Right lobe of liver (tissue), 6 donors: Measurements from ENCODE around the gene EXT2. TPM values are rescaled to one million over a fixed set of nuclear protein-coding genes. Genes with fewer than 3 reads are reported as not detected.

Experiments used
- ATAC-seq, 4 donors: fragments of 200-7000 bp; cut with Tn5 transposase; one replicate each; pipeline ENCODE4 v1.9.1; 2020; ENCODE audit warnings: mild to moderate bottlenecking in 4 of 4, moderate library complexity in 4 of 4
- DNase-seq, 3 donors: peaks; one replicate each; pipeline ENCODE4 v3.0.0-alpha.2; 2020
- H3K27ac ChIP-seq, 3 donors: fragments of 200-600 bp; one replicate each; pipeline ENCODE4 v1.8.0; 2022
- H3K27me3 ChIP-seq, 2 donors: fragments of 200-600 bp; one replicate each; pipeline ENCODE4 v1.8.0; 2022
- H3K36me3 ChIP-seq, 4 donors: fragments of 200-600 bp; sonication (generic) in 1 of 4; one replicate each; pipeline versions ENCODE4 v1.5.1 to v1.8.0; 2017 to 2022; ENCODE audit warnings: control low read depth in 1 of 4
- H3K4me1 ChIP-seq, 4 donors: fragments of 200-600 bp; sonication (generic) in 1 of 4; one replicate each; pipeline versions ENCODE4 v1.5.1 to v1.8.0; 2017 to 2022; ENCODE audit warnings: control low read depth in 1 of 4
- H3K4me3 ChIP-seq, 3 donors: fragments of 200-600 bp; one replicate each; pipeline ENCODE4 v1.8.0; 2022
- H3K9me3 ChIP-seq, 4 donors: fragments of 200-600 bp; sonication (generic) in 1 of 4; one replicate each; pipeline versions ENCODE4 v1.5.1 to v1.8.0; 2017 to 2022; ENCODE audit warnings: control low read depth in 1 of 4
- CTCF ChIP-seq, 4 donors: fragments of 200-600 bp in 3 of 4; fragments of 450-650 bp in 1 of 4; IDR thresholded peaks; one replicate each; pipeline versions ENCODE4 v1.5.1 to v1.8.0; 2016 to 2022; ENCODE audit warnings: antibody characterized with exemption in 4 of 4, mild to moderate bottlenecking in 2 of 4
- POLR2A ChIP-seq: fragments of 450-650 bp; IDR thresholded peaks from one replicate; pipeline ENCODE4 v1.6.1; 2017; ENCODE audit warnings: antibody characterized with exemption, mild to moderate bottlenecking
- WGBS: methylation state at CpG from one replicate; pipeline ENCODE4 v1.1.6; 2018; ENCODE audit warnings: low coverage, low lambda C conversion rate; ENCODE audit not compliant: insufficient coverage; ENCODE audit errors: missing lambda C conversion rate; 5-methylcytosine and 5-hydroxymethylcytosine counted together
- intact Hi-C, 2 donors: fragments of 100-400 bp; cut with DNase I; formaldehyde crosslinking; loops; one replicate each; pipeline versions ENCODE4 v1.11.2 to v1.14.1; 2022
- total RNA-seq, 6 experiments: library from RNA; depleted of rRNA in 2 of 6; stranded (reverse); fragments of >200 nt in 2 of 6; fragmentation: NEBNext Ultra II Directional in 3 of 6; extraction: Animal tissue kit (Norgen Biotek cat#: 25700) in 3 of 6; gene quantifications; one replicate each; pipeline versions ENCODE4 v1.1.0 to v1.2.4, GENCODE V29; 2016 to 2023
- donor health status: DM: no; HTN: yes; CAD: no.
- donor health status: DM: no; HTN: no; CAD: no.
- donor health status: DM: no; HTN: no; CAD: no.
- donor health status: DM: no; HTN: yes; CAD: no.
- donor health status: DM: no; HTN: yes; CAD: no.

EXT2 gene
- total RNA-seq, 6 experiments from 2014 or later = 21.9 to 31.3 (median 26.9) TPM

GRCh38 chr11:44252999-44253602 is 157.6 kb downstream of the EXT2 start:
- 95% methylated on average over 2 of the region's 2 CpGs for WGBS
- peaks cover 0 to 2% (median 0%) of the 10 kb centered on the region in 4 donors for H3K9me3 ChIP-seq
- ATAC-seq (no peak), DNase-seq (no peak)
- H3K4me3 ChIP-seq = no peak overlapping the region
- intact Hi-C loops = no loop called here
- peaks cover 0 to 3% (median 0%) of the 10 kb centered on the region in 4 donors for H3K36me3 ChIP-seq
- H3K4me1 ChIP-seq = no peaks in the 10 kb centered on the region
- no peak overlapping the region for H3K27ac ChIP-seq
- H3K27me3 ChIP-seq = no peaks in the 10 kb centered on the region
- TF ChIP-seq POLR2A (no peak), CTCF (IDR thresholded peaks at IDR 0.05) (no peak)

- no peaks in the 10 kb centered on the region for H3K27me3 ChIP-seq
- H3K4me1 ChIP-seq = no peaks in the 10 kb centered on the region
- TF ChIP-seq POLR2A (no peak), CTCF (IDR thresholded peaks at IDR 0.05) (no peak)
- no peak for DNase-seq
- peak in 1 of 4 donors; percentile 24 for ATAC-seq
- H3K36me3 ChIP-seq = peaks cover 0 to 3% (median 0%) of the 10 kb centered on the region in 4 donors
- peaks cover 0 to 2% (median 0%) of the 10 kb centered on the region in 4 donors for H3K9me3 ChIP-seq
- no peak overlapping the region for H3K4me3 ChIP-seq
- intact Hi-C loops = no loop called here
- WGBS = 62% methylated on average over 6 of the region's 6 CpGs
- H3K27ac ChIP-seq = no peak overlapping the region
These were observed 160.1 kb downstream of the EXT2 start for GRCh38 chr11:44255406-44256071.

- 35% methylated on average over 4 of the region's 4 CpGs for WGBS
- peak in 2 of 3 donors; percentile 45 to 60 for DNase-seq
- Histone ChIP-seq H3K9me3 (peaks cover 0 to 2% (median 0%) of the 10 kb centered on the region in 4 donors), H3K27ac (no peak overlapping the region), H3K36me3 (peaks cover 0 to 3% (median 0%) of the 10 kb centered on the region in 4 donors), H3K4me3 (no peak overlapping the region), H3K4me1 (no peaks in the 10 kb centered on the region), H3K27me3 (no peaks in the 10 kb centered on the region)
- intact Hi-C loops = no loop called here
- no peak for TF ChIP-seq POLR2A
- ATAC-seq = peak; percentile 30 to 78 (median 54)
These were observed 161.3 kb downstream of the EXT2 start for GRCh38 chr11:44256673-44257291.

- no peaks in the 10 kb centered on the region for H3K9me3 ChIP-seq
- no peaks in the 10 kb centered on the region for H3K4me1 ChIP-seq
- intact Hi-C loops = no loop called here
- H3K36me3 ChIP-seq = peaks cover 0 to 3% (median 0%) of the 10 kb centered on the region in 4 donors
- ATAC-seq (no peak), DNase-seq (no peak)
- H3K27me3 ChIP-seq = no peaks in the 10 kb centered on the region
- H3K4me3 ChIP-seq = no peak overlapping the region
- 94% methylated on average over 7 of the region's 8 CpGs for WGBS
- TF ChIP-seq CTCF (IDR thresholded peaks at IDR 0.05) = no peak
- no peak for TF ChIP-seq POLR2A
- no peak overlapping the region for H3K27ac ChIP-seq
These were observed 162.1 kb downstream of the EXT2 start for GRCh38 chr11:44257338-44258189.
